HepG2 (cell line): ENCODE measurements around the gene GPHN. TPM values are rescaled to one million over a fixed set of nuclear protein-coding genes. Genes with fewer than 3 reads are reported as not detected.

ENCODE experiments used
- CBX1 ChIP-seq: IDR thresholded peaks from one replicate; pipeline ENCODE4 v1.6.1; 2016; ENCODE audit warnings: antibody characterized with exemption, low read depth
- EHMT2 ChIP-seq: fragments of 200-600 bp; sonication (generic); IDR thresholded peaks from 2 replicates; pipeline ENCODE4 v1.7.0; 2017; ENCODE audit warnings: antibody characterized with exemption, low read depth, low read length, borderline replicate concordance
- GTF3A ChIP-seq: sonication (generic); formaldehyde crosslinking; conservative IDR thresholded peaks from 2 replicates; pipeline ENCODE4 v1.4.0; 2020; ENCODE audit warnings: mild to moderate bottlenecking, missing genetic modification reagents
- HDAC6 ChIP-seq: fragments of 200-600 bp; sonication (generic); IDR thresholded peaks from 2 replicates; pipeline ENCODE4 v1.7.0; 2017; ENCODE audit warnings: mild to moderate bottlenecking, antibody characterized with exemption, low read length, low read depth
- MATR3 ChIP-seq: sonication (generic); formaldehyde crosslinking; IDR thresholded peaks from 2 replicates; pipeline ENCODE4 v1.4.0; 2020; ENCODE audit warnings: missing genetic modification reagents
- NR2F2 ChIP-seq: IDR thresholded peaks from 2 replicates; pipeline ENCODE4 v1.6.1; 2012; ENCODE audit warnings: low read depth, inconsistent platforms, borderline replicate concordance
- PRPF4 ChIP-seq: fragments of 200-400 bp; formaldehyde crosslinking; IDR thresholded peaks from 2 replicates; pipeline ENCODE4 v1.6.1; 2016; ENCODE audit warnings: low read length, low read depth; ENCODE audit not compliant: poor library complexity, severe bottlenecking
- SNRNP70 ChIP-seq: fragments of 200-400 bp; formaldehyde crosslinking; IDR thresholded peaks from 2 replicates; pipeline ENCODE4 v1.6.1; 2017; ENCODE audit warnings: mild to moderate bottlenecking, low read depth, low read length, moderate library complexity
- SRSF9 ChIP-seq: fragments of 200-400 bp; formaldehyde crosslinking; IDR thresholded peaks from 2 replicates; pipeline ENCODE4 v1.6.1; 2018; ENCODE audit warnings: borderline replicate concordance, mild to moderate bottlenecking, low read depth, low read length; ENCODE audit not compliant: insufficient read depth, poor library complexity, severe bottlenecking
- TBL1XR1 ChIP-seq: fragments of 150-350 bp; IDR thresholded peaks from 2 replicates; pipeline ENCODE4 v1.6.1; 2014; ENCODE audit warnings: borderline replicate concordance, low read length; ENCODE audit not compliant: partially characterized antibody
- ZNF496 ChIP-seq: sonication (generic); formaldehyde crosslinking; IDR thresholded peaks from 2 replicates; pipeline ENCODE4 v1.8.1; 2023; ENCODE audit warnings: mild to moderate bottlenecking, moderate library complexity, missing genetic modification reagents; ENCODE audit not compliant: insufficient replicate concordance
- ZNF607 ChIP-seq: sonication (generic); formaldehyde crosslinking; IDR thresholded peaks from 2 replicates; pipeline ENCODE4 v1.5.1; 2020; ENCODE audit warnings: missing genetic modification reagents, mild to moderate bottlenecking, borderline replicate concordance
- ZNF713 ChIP-seq: sonication (generic); formaldehyde crosslinking; IDR thresholded peaks from 2 replicates; pipeline ENCODE4 v1.4.0; 2020; ENCODE audit warnings: mild to moderate bottlenecking, missing genetic modification reagents
- ZNF761 ChIP-seq: sonication (generic); formaldehyde crosslinking; conservative IDR thresholded peaks from 2 replicates; pipeline ENCODE4 v1.4.0; 2020; ENCODE audit warnings: mild to moderate bottlenecking, missing genetic modification reagents
- polyA plus RNA-seq, 8 experiments: library from polyadenylated mRNA; depleted of rRNA in 3 of 8; stranded (reverse) in 7 of 8; unstranded in 1 of 8; fragments of >200 nt; fragmentation: Illumina TruSeq in 4 of 8; extraction: Trizol in 4 of 8; gene quantifications; 2 replicates each; pipeline versions ENCODE4 v1.2.1 to v1.2.3, GENCODE V29; 2011 to 2016; ENCODE audit warnings: low read depth in 4 of 8, missing spikeins in 1 of 8, mixed read lengths in 1 of 8; ENCODE audit not compliant: insufficient read depth in 1 of 8
- total RNA-seq, 5 experiments: library from RNA; depleted of rRNA; stranded (reverse); fragments of >200 nt; fragmentation: Illumina TruSeq; extraction: Trizol; gene quantifications; 2 replicates each; pipeline ENCODE4 v1.2.3, GENCODE V29; 2016; ENCODE audit warnings: low read depth in 1 of 5
- TF ChIP-seq, protein P1 (sequence below): sonication (generic); formaldehyde crosslinking; IDR thresholded peaks from 2 replicates; pipeline ENCODE4 v1.5.0; 2020; ENCODE audit warnings: missing genetic modification reagents
- TF ChIP-seq, protein P2 (sequence below): sonication (generic); formaldehyde crosslinking; IDR thresholded peaks from 2 replicates; pipeline ENCODE4 v1.8.0; 2022; ENCODE audit warnings: low read depth, missing genetic modification reagents
- TF ChIP-seq, protein P3 (sequence below): sonication (generic); formaldehyde crosslinking; IDR thresholded peaks from 2 replicates; pipeline ENCODE4 v1.4.0; 2020; ENCODE audit warnings: missing genetic modification reagents, mild to moderate bottlenecking, borderline replicate concordance
- TF ChIP-seq, protein P4 (sequence below): sonication (generic); formaldehyde crosslinking; IDR thresholded peaks from 2 replicates; pipeline ENCODE4 v1.9.0; 2021; ENCODE audit warnings: missing genetic modification reagents, borderline replicate concordance
- TF ChIP-seq, protein P5 (sequence below): sonication (generic); formaldehyde crosslinking; IDR thresholded peaks from 2 replicates; pipeline ENCODE4 v1.9.0; 2022; ENCODE audit warnings: low read depth, missing genetic modification reagents

GPHN gene
- total and polyA plus RNA-seq, 2 of the 13 experiments (the other 11 are each of a cell fraction or from before 2014, with no cell fraction given) = 12.7 to 19.2 TPM

DNA sequence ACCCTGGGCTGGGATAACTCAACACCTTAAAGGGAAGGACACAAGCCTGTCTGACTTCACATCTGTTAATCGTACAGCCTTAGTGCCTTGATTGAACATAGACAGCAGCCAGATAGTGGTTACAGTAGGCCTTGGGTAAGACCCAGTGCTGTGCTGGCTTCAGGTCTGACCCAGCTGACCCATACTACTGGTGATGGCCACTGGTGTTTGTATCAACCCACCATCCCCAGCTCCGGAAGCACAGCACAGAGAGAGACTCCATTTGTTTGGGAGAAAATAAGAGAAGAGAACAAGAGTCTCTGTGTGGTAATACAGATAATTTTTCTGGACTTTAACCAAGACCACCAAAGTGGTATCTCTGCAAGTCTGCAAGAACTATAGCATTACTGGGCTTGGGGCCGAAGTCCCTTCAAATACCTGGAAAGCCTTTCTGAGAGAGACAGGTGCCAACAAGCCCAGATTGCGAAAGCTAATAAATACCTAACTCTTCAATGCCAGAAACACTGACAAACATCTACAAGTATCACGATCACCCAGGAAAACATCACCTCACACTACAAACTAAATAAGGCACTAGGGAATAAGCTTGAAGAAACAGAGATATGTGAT, 351.2 kb downstream of the GPHN start (continued):
- TF ChIP-seq PRPF4 (no peak), MATR3 (no peak), EHMT2 (no peak), HDAC6 (no peak), GTF3A (CRISPR knock-in tag) (no peak), ZNF761 (CRISPR knock-in tag) (no peak), NR2F2 (no peak), SNRNP70 (no peak), ZNF607 (CRISPR knock-in tag) (no peak), ZNF496 (CRISPR knock-in tag) (no peak), SRSF9 (no peak), TBL1XR1 (no peak), ZNF713 (no peak), CBX1 (no peak)
- TF ChIP-seq, protein P1, sequence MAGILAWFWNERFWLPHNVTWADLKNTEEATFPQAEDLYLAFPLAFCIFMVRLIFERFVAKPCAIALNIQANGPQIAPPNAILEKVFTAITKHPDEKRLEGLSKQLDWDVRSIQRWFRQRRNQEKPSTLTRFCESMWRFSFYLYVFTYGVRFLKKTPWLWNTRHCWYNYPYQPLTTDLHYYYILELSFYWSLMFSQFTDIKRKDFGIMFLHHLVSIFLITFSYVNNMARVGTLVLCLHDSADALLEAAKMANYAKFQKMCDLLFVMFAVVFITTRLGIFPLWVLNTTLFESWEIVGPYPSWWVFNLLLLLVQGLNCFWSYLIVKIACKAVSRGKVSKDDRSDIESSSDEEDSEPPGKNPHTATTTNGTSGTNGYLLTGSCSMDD (CRISPR knock-in tag) = no peak
- TF ChIP-seq, protein P2, sequence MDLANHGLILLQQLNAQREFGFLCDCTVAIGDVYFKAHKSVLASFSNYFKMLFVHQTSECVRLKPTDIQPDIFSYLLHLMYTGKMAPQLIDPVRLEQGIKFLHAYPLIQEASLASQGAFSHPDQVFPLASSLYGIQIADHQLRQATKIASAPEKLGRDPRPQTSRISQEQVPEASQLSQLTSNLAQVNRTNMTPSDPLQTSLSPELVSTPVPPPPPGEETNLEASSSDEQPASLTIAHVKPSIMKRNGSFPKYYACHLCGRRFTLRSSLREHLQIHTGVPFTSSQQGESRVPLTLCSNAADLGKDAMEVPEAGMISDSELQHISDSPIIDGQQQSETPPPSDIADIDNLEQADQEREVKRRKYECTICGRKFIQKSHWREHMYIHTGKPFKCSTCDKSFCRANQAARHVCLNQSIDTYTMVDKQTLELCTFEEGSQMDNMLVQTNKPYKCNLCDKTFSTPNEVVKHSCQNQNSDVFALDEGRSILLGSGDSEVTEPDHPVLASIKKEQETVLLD (CRISPR knock-in tag) = no peak
- TF ChIP-seq, protein P3, sequence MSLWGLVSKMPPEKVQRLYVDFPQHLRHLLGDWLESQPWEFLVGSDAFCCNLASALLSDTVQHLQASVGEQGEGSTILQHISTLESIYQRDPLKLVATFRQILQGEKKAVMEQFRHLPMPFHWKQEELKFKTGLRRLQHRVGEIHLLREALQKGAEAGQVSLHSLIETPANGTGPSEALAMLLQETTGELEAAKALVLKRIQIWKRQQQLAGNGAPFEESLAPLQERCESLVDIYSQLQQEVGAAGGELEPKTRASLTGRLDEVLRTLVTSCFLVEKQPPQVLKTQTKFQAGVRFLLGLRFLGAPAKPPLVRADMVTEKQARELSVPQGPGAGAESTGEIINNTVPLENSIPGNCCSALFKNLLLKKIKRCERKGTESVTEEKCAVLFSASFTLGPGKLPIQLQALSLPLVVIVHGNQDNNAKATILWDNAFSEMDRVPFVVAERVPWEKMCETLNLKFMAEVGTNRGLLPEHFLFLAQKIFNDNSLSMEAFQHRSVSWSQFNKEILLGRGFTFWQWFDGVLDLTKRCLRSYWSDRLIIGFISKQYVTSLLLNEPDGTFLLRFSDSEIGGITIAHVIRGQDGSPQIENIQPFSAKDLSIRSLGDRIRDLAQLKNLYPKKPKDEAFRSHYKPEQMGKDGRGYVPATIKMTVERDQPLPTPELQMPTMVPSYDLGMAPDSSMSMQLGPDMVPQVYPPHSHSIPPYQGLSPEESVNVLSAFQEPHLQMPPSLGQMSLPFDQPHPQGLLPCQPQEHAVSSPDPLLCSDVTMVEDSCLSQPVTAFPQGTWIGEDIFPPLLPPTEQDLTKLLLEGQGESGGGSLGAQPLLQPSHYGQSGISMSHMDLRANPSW (CRISPR knock-in tag) = no peak
- TF ChIP-seq, protein P4, sequence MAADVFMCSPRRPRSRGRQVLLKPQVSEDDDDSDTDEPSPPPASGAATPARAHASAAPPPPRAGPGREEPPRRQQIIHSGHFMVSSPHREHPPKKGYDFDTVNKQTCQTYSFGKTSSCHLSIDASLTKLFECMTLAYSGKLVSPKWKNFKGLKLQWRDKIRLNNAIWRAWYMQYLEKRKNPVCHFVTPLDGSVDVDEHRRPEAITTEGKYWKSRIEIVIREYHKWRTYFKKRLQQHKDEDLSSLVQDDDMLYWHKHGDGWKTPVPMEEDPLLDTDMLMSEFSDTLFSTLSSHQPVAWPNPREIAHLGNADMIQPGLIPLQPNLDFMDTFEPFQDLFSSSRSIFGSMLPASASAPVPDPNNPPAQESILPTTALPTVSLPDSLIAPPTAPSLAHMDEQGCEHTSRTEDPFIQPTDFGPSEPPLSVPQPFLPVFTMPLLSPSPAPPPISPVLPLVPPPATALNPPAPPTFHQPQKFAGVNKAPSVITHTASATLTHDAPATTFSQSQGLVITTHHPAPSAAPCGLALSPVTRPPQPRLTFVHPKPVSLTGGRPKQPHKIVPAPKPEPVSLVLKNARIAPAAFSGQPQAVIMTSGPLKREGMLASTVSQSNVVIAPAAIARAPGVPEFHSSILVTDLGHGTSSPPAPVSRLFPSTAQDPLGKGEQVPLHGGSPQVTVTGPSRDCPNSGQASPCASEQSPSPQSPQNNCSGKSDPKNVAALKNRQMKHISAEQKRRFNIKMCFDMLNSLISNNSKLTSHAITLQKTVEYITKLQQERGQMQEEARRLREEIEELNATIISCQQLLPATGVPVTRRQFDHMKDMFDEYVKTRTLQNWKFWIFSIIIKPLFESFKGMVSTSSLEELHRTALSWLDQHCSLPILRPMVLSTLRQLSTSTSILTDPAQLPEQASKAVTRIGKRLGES (CRISPR knock-in tag) = no peak
- TF ChIP-seq, protein P5, sequence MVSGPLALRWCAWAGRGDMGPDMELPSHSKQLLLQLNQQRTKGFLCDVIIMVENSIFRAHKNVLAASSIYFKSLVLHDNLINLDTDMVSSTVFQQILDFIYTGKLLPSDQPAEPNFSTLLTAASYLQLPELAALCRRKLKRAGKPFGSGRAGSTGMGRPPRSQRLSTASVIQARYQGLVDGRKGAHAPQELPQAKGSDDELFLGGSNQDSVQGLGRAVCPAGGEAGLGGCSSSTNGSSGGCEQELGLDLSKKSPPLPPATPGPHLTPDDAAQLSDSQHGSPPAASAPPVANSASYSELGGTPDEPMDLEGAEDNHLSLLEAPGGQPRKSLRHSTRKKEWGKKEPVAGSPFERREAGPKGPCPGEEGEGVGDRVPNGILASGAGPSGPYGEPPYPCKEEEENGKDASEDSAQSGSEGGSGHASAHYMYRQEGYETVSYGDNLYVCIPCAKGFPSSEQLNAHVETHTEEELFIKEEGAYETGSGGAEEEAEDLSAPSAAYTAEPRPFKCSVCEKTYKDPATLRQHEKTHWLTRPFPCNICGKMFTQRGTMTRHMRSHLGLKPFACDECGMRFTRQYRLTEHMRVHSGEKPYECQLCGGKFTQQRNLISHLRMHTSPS (CRISPR knock-in tag) = no peak
